ENCODE data around the gene C12orf50. TPM values are rescaled to one million over a fixed set of nuclear protein-coding genes. Genes with fewer than 3 reads are reported as not detected.

The C12orf50 gene
- total and polyA plus RNA-seq, 10 of the 15 experiments (the other 5 are each of a cell fraction or from before 2014, with no cell fraction given) = 0.03 to 0.06 TPM; not detected in 8

GRCh38 chr12:88001327-88001726, 27.9 kb downstream of the C12orf50 start:
- BruUV-seq (replicated peaks) = no TSS peak
- H3K4me1 ChIP-seq (ENCODE audit: control insufficient read depth, insufficient read depth, low read length) = no peaks in the 10 kb centered on the region
- CTCF ChIA-PET = no interaction called here
- H3K9ac ChIP-seq (ENCODE audit: control insufficient read depth, insufficient read depth, low read length) = no peak overlapping the region
- no peaks in the 10 kb centered on the region for H3K27me3 ChIP-seq (replicated peaks in 1 of 2; ENCODE audit: control insufficient read depth in 2 of 2, insufficient read depth in 2 of 2, low read length in 1 of 2)
- no peaks in the 10 kb centered on the region for H3K79me2 ChIP-seq (ENCODE audit: control insufficient read depth, insufficient read depth, low read length)
- in situ Hi-C loops (cut with MboI) (no loop called here), intact Hi-C loops (cut with micrococcal nuclease; ENCODE audit: unreplicated experiment) (no loop called here)
- no peaks in the 10 kb centered on the region for H3K36me3 ChIP-seq (ENCODE audit: control insufficient read depth in 2 of 2, insufficient read depth in 2 of 2, low read length in 1 of 2)
- SMC1A ChIA-PET (ENCODE audit: uncharacterized antibody, unreplicated experiment) = no interaction called here
- no peak for ATAC-seq
- POLR2A ChIA-PET = no interaction called here
- H3K9me3 ChIP-seq (replicated peaks; ENCODE audit: control insufficient read depth, insufficient read depth, low read length) = no peaks in the 10 kb centered on the region
- RAD21 ChIA-PET (ENCODE audit: unreplicated experiment) = no interaction called here
- H3K4me2 ChIP-seq (ENCODE audit: control insufficient read depth, insufficient read depth) = no peak overlapping the region
- no peak overlapping the region for H3K27ac ChIP-seq (ENCODE audit: control insufficient read depth, insufficient read depth)
- H4K20me1 ChIP-seq (ENCODE audit: control insufficient read depth, insufficient read depth) = no peaks in the 10 kb centered on the region
- no peak for TF ChIP-seq STAT3 (IDR thresholded peaks at IDR 0.05; ENCODE audit: low read depth, low read length)
- no peak for TF ChIP-seq BACH1 (IDR thresholded peaks at IDR 0.05; ENCODE audit: borderline replicate concordance)
- no peak for TF ChIP-seq ATF3 (IDR thresholded peaks at IDR 0.05; ENCODE audit: borderline replicate concordance, extremely low read depth, low read depth, low read length)
- TF ChIP-seq IKZF1 (conservative IDR thresholded peaks at IDR 0.05) = no peak
- no peak for TF ChIP-seq PAX8 (IDR thresholded peaks at IDR 0.05)
- TF ChIP-seq CBX5 (IDR thresholded peaks at IDR 0.05; ENCODE audit: low read depth) = no peak
- no peak for TF ChIP-seq BCL11A (IDR thresholded peaks at IDR 0.05; ENCODE audit: low read depth, low read length)
- TF ChIP-seq E2F8 (IDR thresholded peaks at IDR 0.05; ENCODE audit: low read depth, partially characterized antibody) = no peak
- DNase-seq (ENCODE audit: low read depth, low spot score) = no peak
- no peak for FAIRE-seq
- H3K4me3 ChIP-seq = no peak overlapping the region
- H2AFZ ChIP-seq (ENCODE audit: control insufficient read depth, low read depth, low read length) = no peak overlapping the region
- 28% methylated on average over 2 of the region's 2 CpGs for WGBS (ENCODE audit: insufficient coverage, insufficient replicate concordance, low lambda C conversion rate, missing lambda C conversion rate)
